GM21360 (cell line): ENCODE measurements around the gene PTGES.

Experiments
- ATAC-seq: cut with Tn5 transposase; IDR thresholded peaks from one replicate; pipeline ENCODE4 v1.9.1; 2021; ENCODE audit warnings: mild to moderate bottlenecking, moderate library complexity; ENCODE audit not compliant: unreplicated experiment

The PTGES gene

DNA sequence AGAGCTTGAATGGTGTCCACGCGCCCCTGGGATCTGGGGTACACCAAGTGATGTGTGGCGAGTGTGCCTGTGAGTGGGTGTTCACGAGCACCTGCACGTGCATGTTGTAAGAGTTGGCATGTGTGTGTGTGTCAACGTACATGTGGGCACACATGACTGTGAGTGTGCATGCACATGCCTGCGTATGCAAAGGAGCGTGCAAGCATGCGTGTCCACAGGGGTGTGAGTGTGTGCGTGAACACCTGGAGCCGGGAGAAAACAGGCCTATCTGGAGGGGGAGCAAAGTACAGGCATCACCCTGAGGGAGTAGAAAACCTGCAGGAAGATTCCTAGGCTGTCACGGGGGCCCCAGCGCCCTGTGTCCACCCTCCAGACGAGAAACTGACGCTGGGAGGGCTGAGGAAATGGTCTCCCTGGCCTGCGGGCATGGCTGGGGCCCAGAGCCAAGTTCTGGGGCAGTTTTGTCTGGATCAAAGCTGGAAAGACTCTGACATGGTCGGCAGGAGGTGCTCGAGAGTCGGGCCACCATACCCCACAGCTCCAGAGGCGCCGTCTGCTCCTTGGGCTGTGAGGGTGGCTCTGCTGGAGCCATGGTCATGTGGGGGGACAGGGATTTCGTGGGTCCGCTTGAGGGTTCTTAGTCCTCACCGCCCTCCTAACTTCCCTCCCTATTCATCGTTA, 31.8 kb downstream of the PTGES start:
- no peak for ATAC-seq

DNA sequence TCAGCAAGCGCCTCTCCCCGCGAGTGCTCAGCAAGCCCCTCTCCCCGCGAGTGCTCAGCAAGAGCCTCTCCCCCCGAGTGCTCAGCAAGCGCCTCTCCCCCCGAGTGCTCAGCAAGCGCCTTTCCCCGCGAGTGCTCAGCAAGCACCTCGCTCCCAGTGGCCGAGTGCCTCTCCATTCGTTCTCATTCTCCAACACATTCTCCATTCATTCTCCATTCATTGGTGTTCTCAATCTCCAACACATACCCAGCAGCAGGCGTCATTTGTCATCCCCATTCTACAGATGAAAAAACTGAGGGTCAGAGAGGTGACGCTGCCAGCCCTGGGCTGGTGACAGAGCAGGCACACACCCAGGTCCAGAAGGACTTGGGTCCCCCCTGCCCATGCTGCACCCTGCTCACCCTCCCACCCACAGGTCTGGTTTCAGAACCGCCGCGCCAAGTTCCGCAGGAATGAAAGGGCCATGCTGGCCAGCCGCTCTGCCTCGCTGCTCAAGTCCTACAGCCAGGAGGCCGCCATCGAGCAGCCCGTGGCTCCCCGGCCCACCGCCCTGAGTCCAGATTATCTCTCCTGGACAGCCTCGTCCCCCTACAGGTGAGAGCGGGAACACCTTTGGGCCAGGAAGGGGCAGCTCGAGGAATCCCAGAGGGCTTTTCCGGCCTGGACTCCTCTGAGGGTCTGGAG, 32.5 kb downstream of the PTGES start:
- no peak for ATAC-seq

DNA sequence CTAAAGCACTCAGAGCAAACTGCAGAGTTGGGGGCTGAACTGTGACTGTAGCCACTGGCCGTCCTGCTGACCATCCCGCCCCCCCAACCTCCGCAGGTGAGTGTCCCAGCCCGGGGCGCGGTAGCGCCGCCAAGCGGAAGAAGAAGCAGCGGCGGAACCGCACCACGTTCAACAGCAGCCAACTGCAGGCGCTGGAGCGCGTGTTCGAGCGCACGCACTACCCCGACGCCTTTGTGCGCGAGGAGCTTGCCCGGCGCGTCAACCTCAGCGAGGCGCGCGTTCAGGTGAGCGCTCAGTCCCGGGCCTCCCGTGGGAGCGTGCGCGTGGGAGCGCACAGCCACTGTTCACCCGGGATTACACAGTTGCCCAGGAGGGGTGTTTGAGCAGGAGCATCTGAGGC, 33.7 kb downstream of the PTGES start:
- ATAC-seq = no peak

GRCh38 chr9:129718647-129719046, 34.2 kb downstream of the PTGES start:
- ATAC-seq = no peak

DNA sequence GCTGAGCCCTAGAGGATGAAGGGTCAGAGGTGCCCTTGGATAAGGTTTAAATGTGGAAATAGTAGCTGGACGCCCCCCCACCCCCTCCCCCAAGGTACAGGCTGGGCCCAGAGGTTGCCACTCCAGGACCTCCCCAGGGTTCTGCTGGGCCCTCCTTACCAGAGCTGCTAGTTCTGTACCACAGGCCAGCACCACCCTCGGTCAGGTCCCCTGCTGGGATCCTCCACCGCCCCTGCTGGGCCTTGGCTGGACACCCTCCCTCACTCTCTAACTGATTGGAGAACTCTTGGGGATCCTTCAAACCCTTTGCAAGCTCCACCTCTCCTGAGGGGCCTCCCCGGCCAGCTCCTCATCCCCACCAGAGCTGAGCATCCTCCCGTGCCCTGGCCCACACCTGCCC, 34.9 kb downstream of the PTGES start:
- no peak for ATAC-seq

GRCh38 chr9:129716091-129716490, 36.8 kb downstream of the PTGES start:
- no peak for ATAC-seq

DNA sequence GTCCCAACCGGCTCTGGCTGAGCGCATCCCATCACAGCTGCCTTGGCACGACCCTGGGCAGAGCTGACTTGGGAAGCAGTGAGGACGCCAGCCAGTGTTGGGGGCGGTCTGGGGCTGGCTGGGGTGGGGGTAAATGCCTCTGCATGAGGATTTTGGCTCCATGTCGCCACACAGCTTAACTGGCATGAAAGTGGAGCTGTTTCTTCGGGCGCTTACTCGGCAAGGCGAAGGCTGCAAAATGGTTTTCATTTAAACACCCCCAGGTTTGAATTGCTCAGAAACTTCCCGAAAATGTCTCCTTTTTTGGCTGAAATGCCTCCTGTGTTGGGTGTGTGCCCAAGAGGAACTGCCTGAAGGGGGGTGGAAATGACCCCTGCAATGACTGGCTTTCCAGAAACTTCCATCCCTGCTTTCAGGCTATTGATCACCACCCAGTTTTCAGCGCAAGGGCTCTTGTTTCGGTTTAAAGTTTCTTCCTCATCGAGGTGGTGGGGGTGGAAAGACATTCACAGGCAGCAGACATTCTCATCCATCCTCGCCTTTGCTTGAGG, 38.3 kb downstream of the PTGES start:
- ATAC-seq = no peak

DNA sequence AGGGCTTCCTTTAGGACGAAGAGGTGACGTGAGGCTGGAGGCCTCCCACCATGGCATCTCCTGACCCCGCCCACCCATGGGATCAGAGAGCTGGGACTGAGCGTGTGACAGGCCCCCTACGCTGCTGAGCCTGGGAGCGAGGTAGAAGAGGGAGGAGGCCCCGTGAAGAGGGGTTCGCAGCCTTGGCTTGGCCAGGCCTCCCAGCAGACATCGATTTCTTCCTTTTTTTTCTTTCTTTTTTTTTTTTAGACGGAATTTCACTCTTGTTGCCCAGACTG, 39.5 kb downstream of the PTGES start:
- no peak for ATAC-seq

GRCh38 chr9:129712634-129713401, 40.0 kb downstream of the PTGES start:
- no peak for ATAC-seq

- no peak for ATAC-seq
Observed at GRCh38 chr9:129710169-129710453, 42.7 kb downstream of the PTGES start.

- no peak for ATAC-seq
Observed at GRCh38 chr9:129709438-129710168, 43.2 kb downstream of the PTGES start.

GRCh38 chr9:129708793-129709192, 44.0 kb downstream of the PTGES start:
- no peak for ATAC-seq

GRCh38 chr9:129704807-129705206, 48.0 kb downstream of the PTGES start:
- no peak for ATAC-seq

GRCh38 chr9:129703667-129704355, 49.0 kb downstream of the PTGES start:
- ATAC-seq = no peak

- ATAC-seq = no peak
Observed at GRCh38 chr9:129702589-129703520, 50.0 kb downstream of the PTGES start.

- no peak for ATAC-seq
Observed at GRCh38 chr9:129701549-129701948, 51.3 kb downstream of the PTGES start.

DNA sequence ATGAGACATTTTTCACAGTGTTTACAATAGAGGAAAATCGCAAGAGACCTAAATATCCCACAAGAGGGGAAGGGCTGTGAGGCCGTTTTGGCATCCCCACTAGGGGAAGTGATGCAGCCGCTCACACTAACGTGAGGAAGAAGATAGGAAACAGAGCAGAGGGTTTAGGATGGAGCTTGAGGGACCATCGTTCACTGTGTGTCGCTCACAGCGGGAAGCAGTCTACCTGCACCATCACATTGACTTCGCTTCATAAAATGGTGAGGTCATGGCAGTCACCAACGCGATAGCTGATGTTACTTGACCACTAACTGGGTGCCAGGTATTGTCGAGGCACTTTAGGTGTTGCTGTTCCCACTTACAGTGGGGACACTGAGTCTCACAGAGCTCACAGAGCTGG, 51.8 kb downstream of the PTGES start:
- ATAC-seq = no peak

DNA sequence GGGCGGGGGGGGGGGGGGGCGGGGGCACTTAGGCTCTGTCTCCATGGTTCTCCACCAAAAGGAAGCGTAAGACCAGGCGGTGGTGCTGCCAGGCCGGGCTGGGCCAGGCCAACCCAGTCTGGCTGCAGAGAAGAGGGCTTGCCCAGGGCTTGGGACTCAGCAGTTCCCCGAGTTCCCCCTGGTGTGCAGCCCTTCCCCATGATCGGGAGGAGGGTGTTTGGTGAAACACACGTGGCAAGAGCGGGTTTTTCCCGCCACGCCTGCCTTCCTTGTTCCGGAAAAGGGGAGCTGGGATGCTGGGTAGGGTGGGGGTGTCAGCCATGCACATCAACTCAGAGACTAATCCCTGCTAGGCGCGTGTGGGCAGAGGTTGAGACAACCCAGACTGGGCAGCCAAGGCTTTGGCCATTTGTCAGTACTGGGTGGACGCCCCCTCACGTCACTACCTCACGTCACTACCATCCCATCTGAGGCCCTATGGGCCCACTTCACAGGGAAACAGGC, 54.5 kb downstream of the PTGES start:
- no peak for ATAC-seq

GRCh38 chr9:129697656-129698253, 55.1 kb downstream of the PTGES start:
- no peak for ATAC-seq
